GM11168 (cell line): ENCODE measurements around the gene CAPZA3.
"Not testable (repeated sequence)": the region's sequence is repeated elsewhere in the genome, so short reads cannot be mapped to it uniquely, and the experiment has no call there.

Experiments used
- in situ Hi-C: fragments of 300-500 bp; cut with MboI; formaldehyde crosslinking; loops from one replicate; pipeline ENCODE4 v1.12.0; 2022; ENCODE audit warnings: low sequenced_read_pairs; ENCODE audit not compliant: unreplicated experiment

Gene CAPZA3

GRCh38 chr12:18737819-18738218 is at the start of gene CAPZA3, which contains the start of gene PLCZ1:
CAPZA3 (plus strand) TSS chr12:18738119; CDS start chr12:18738269, 150 bp downstream.
PLCZ1 (minus strand) TSS chr12:18738012; CDS start chr12:18737371, 641 bp downstream.
- in situ Hi-C loops = no loop called here

GRCh38 chr12:18689771-18690170 is 48.1 kb upstream of the CAPZA3 start:
- in situ Hi-C loops = no loop called here

- in situ Hi-C loops = no loop called here
Observed at GRCh38 chr12:18690653-18691052, 47.3 kb upstream of the CAPZA3 start.

GRCh38 chr12:18693986-18694385 is 43.9 kb upstream of the CAPZA3 start:
- in situ Hi-C loops = not testable (repeated sequence)

- in situ Hi-C loops = no loop called here
Observed at GRCh38 chr12:18696971-18697602, 40.8 kb upstream of the CAPZA3 start.

GRCh38 chr12:18700271-18700670 is 37.6 kb upstream of the CAPZA3 start:
- in situ Hi-C loops = no loop called here

GRCh38 chr12:18703321-18703720 is 34.6 kb upstream of the CAPZA3 start:
- in situ Hi-C loops = no loop called here

- in situ Hi-C loops = no loop called here
Observed at GRCh38 chr12:18703911-18704310, 34.0 kb upstream of the CAPZA3 start.

GRCh38 chr12:18706798-18707197 is 31.1 kb upstream of the CAPZA3 start:
- in situ Hi-C loops = no loop called here

- in situ Hi-C loops = no loop called here
Observed at GRCh38 chr12:18716236-18716635, 21.7 kb upstream of the CAPZA3 start.

- in situ Hi-C loops = no loop called here
Observed at GRCh38 chr12:18718462-18718861, 19.5 kb upstream of the CAPZA3 start.

GRCh38 chr12:18719922-18720510 is 17.9 kb upstream of the CAPZA3 start:
- in situ Hi-C loops = no loop called here

GRCh38 chr12:18720690-18721089 is 17.2 kb upstream of the CAPZA3 start:
- in situ Hi-C loops = no loop called here

GRCh38 chr12:18721452-18721851 is 16.5 kb upstream of the CAPZA3 start:
- in situ Hi-C loops = no loop called here

- in situ Hi-C loops = no loop called here
Observed at GRCh38 chr12:18723752-18724151, 14.2 kb upstream of the CAPZA3 start.

- in situ Hi-C loops = no loop called here
Observed at GRCh38 chr12:18731156-18731555, 6.8 kb upstream of the CAPZA3 start.

GRCh38 chr12:18747895-18748294 is 10.0 kb downstream of the CAPZA3 start:
- in situ Hi-C loops = no loop called here

- in situ Hi-C loops = no loop called here
Observed at GRCh38 chr12:18749386-18749957, 11.6 kb downstream of the CAPZA3 start.

GRCh38 chr12:18750085-18750484 is 12.2 kb downstream of the CAPZA3 start:
- in situ Hi-C loops = no loop called here

GRCh38 chr12:18751866-18752265 is 13.9 kb downstream of the CAPZA3 start:
- in situ Hi-C loops = no loop called here

- in situ Hi-C loops = no loop called here
Observed at GRCh38 chr12:18752280-18752920, 14.5 kb downstream of the CAPZA3 start.
